RPMI8226 (cell line): ENCODE results near the gene TAC4.
A peak's percentile ranks its signal among the peaks of the same experiment; 100 is the strongest.

Experiments used
- DNase-seq: peaks from one replicate; pipeline ENCODE4 v3.0.0-alpha.2; 2015

TAC4 gene

GRCh38 chr17:49798182-49798581, 49.7 kb downstream of the TAC4 start:
- no peak for DNase-seq

- DNase-seq, result no peak
Observed at GRCh38 chr17:49795372-49795771, 52.5 kb downstream of the TAC4 start.

- DNase-seq, result no peak
Observed at GRCh38 chr17:49793309-49793708, 54.6 kb downstream of the TAC4 start.

DNA sequence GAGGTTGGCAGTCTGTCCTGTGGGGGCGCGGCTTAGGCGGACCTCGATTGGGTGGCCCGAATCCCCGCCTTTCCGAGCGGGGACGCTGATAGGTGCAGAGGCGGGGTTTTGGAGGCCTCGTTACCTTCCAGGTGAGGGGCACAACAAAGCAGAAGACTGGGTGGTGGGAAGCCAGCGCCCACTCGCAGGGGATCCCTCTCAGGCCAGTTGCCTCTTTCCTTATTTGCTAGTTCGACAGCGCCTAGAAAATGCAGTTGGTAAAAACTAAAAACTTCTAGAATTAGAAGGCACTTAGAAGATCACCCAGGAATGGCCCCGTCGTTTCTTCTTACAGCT, 58.7 kb downstream of the TAC4 start:
- DNase-seq, result no peak

- DNase-seq, result peak; percentile 99
Observed at GRCh38 chr17:49788478-49789242, 59.2 kb downstream of the TAC4 start, which contains the start of gene KAT7. KAT7 (plus strand) TSS chr17:49788681; CDS start chr17:49788835, 154 bp downstream.
